NB4 (cell line): ENCODE data around the gene MEF2D.

ENCODE experiments used
- POLR2A ChIP-seq: IDR thresholded peaks from 2 replicates; pipeline ENCODE4 v1.6.1; 2011; ENCODE audit warnings: mild to moderate bottlenecking; ENCODE audit not compliant: insufficient read length; ENCODE audit errors: extremely low read depth
- TF ChIP-seq, protein P1 (sequence below): IDR thresholded peaks from one replicate; pipeline ENCODE4 v1.5.1; 2012; ENCODE audit warnings: low read depth, low read length

GRCh38 chr1:156479093-156480015, 21.2 kb downstream of the MEF2D start:
- TF ChIP-seq, protein P1, sequence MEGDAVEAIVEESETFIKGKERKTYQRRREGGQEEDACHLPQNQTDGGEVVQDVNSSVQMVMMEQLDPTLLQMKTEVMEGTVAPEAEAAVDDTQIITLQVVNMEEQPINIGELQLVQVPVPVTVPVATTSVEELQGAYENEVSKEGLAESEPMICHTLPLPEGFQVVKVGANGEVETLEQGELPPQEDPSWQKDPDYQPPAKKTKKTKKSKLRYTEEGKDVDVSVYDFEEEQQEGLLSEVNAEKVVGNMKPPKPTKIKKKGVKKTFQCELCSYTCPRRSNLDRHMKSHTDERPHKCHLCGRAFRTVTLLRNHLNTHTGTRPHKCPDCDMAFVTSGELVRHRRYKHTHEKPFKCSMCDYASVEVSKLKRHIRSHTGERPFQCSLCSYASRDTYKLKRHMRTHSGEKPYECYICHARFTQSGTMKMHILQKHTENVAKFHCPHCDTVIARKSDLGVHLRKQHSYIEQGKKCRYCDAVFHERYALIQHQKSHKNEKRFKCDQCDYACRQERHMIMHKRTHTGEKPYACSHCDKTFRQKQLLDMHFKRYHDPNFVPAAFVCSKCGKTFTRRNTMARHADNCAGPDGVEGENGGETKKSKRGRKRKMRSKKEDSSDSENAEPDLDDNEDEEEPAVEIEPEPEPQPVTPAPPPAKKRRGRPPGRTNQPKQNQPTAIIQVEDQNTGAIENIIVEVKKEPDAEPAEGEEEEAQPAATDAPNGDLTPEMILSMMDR, result no peak
- TF ChIP-seq POLR2A, result no peak
